Measurements from ENCODE around the gene DNAH2.

Gene DNAH2

GRCh38 chr17:7756968-7757367, 39.4 kb downstream of the DNAH2 start:
- H3K9me3 ChIP-seq (ENCODE audit: control insufficient read depth, insufficient read depth, low read length): no peaks in the 10 kb centered on the region
- H3K36me3 ChIP-seq (ENCODE audit: insufficient read depth, low read length): no peaks in the 10 kb centered on the region; the same call in 1 of the 2 replicates
- H3K9ac ChIP-seq (ENCODE audit: low read depth, low read length): no peak overlapping the region
- 0 out of 2 replicates have a peak, but pooled peaks cover 4% of the 10 kb centered on the region for H3K4me1 ChIP-seq (ENCODE audit: insufficient read depth, low read length)

- Histone ChIP-seq H3K4me1 (ENCODE audit: insufficient read depth, low read length) (no peaks in the 10 kb centered on the region), H3K9me3 (ENCODE audit: control insufficient read depth, insufficient read depth, low read length) (no peaks in the 10 kb centered on the region), H3K36me3 (ENCODE audit: insufficient read depth, low read length) (no peaks in the 10 kb centered on the region; the same call in 1 of the 2 replicates), H3K9ac (ENCODE audit: low read depth, low read length) (no peak overlapping the region)
Measured at GRCh38 chr17:7763919-7764318, 46.4 kb downstream of the DNAH2 start.

- Histone ChIP-seq H3K4me1 (ENCODE audit: insufficient read depth, low read length) (no peaks in the 10 kb centered on the region), H3K36me3 (ENCODE audit: insufficient read depth, low read length) (no peaks in the 10 kb centered on the region; the same call in 1 of the 2 replicates), H3K9ac (ENCODE audit: low read depth, low read length) (no peak overlapping the region), H3K9me3 (ENCODE audit: control insufficient read depth, insufficient read depth, low read length) (no peaks in the 10 kb centered on the region)
Measured at GRCh38 chr17:7767004-7767403, 49.5 kb downstream of the DNAH2 start.

- Histone ChIP-seq H3K36me3 (ENCODE audit: insufficient read depth, low read length) (no peaks in the 10 kb centered on the region), H3K9me3 (ENCODE audit: control insufficient read depth, insufficient read depth, low read length) (no peaks in the 10 kb centered on the region), H3K4me1 (ENCODE audit: insufficient read depth, low read length) (no peaks in the 10 kb centered on the region), H3K9ac (ENCODE audit: low read depth, low read length) (no peak overlapping the region)
Measured at GRCh38 chr17:7767405-7768021, 50.0 kb downstream of the DNAH2 start.

GRCh38 chr17:7769854-7770253, 52.3 kb downstream of the DNAH2 start:
- Histone ChIP-seq H3K9ac (ENCODE audit: low read depth, low read length) (no peak overlapping the region), H3K4me1 (ENCODE audit: insufficient read depth, low read length) (no peaks in the 10 kb centered on the region), H3K9me3 (ENCODE audit: control insufficient read depth, insufficient read depth, low read length) (no peaks in the 10 kb centered on the region), H3K36me3 (ENCODE audit: insufficient read depth, low read length) (no peaks in the 10 kb centered on the region)

- Histone ChIP-seq H3K36me3 (ENCODE audit: insufficient read depth, low read length) (no peaks in the 10 kb centered on the region), H3K9me3 (ENCODE audit: control insufficient read depth, insufficient read depth, low read length) (no peaks in the 10 kb centered on the region), H3K4me1 (ENCODE audit: insufficient read depth, low read length) (no peaks in the 10 kb centered on the region), H3K9ac (ENCODE audit: low read depth, low read length) (no peak overlapping the region)
Measured at GRCh38 chr17:7774055-7774521, 56.5 kb downstream of the DNAH2 start.

- Histone ChIP-seq H3K4me1 (ENCODE audit: insufficient read depth, low read length) (no peaks in the 10 kb centered on the region), H3K9me3 (ENCODE audit: control insufficient read depth, insufficient read depth, low read length) (no peaks in the 10 kb centered on the region), H3K36me3 (ENCODE audit: insufficient read depth, low read length) (no peaks in the 10 kb centered on the region), H3K9ac (ENCODE audit: low read depth, low read length) (no peak overlapping the region)
Measured at GRCh38 chr17:7775051-7775450, 57.5 kb downstream of the DNAH2 start.

GRCh38 chr17:7777017-7777416, 59.5 kb downstream of the DNAH2 start:
- Histone ChIP-seq H3K36me3 (ENCODE audit: insufficient read depth, low read length) (no peaks in the 10 kb centered on the region), H3K9ac (ENCODE audit: low read depth, low read length) (no peak overlapping the region), H3K9me3 (ENCODE audit: control insufficient read depth, insufficient read depth, low read length) (no peaks in the 10 kb centered on the region), H3K4me1 (ENCODE audit: insufficient read depth, low read length) (no peaks in the 10 kb centered on the region)

- H3K9ac ChIP-seq (ENCODE audit: low read depth, low read length): no peak overlapping the region
- no peaks in the 10 kb centered on the region for H3K9me3 ChIP-seq (ENCODE audit: control insufficient read depth, insufficient read depth, low read length)
- H3K4me1 ChIP-seq (ENCODE audit: insufficient read depth, low read length): no peaks in the 10 kb centered on the region
- H3K36me3 ChIP-seq (ENCODE audit: insufficient read depth, low read length): no peaks in the 10 kb centered on the region
Measured at GRCh38 chr17:7780736-7781135, 63.2 kb downstream of the DNAH2 start.

GRCh38 chr17:7781429-7781828, 63.9 kb downstream of the DNAH2 start:
- H3K9ac ChIP-seq (ENCODE audit: low read depth, low read length): no peak overlapping the region
- H3K4me1 ChIP-seq (ENCODE audit: insufficient read depth, low read length): no peaks in the 10 kb centered on the region
- no peaks in the 10 kb centered on the region for H3K36me3 ChIP-seq (ENCODE audit: insufficient read depth, low read length)
- H3K9me3 ChIP-seq (ENCODE audit: control insufficient read depth, insufficient read depth, low read length): no peaks in the 10 kb centered on the region

- Histone ChIP-seq H3K4me1 (ENCODE audit: insufficient read depth, low read length) (no peaks in the 10 kb centered on the region), H3K9ac (ENCODE audit: low read depth, low read length) (no peak overlapping the region), H3K36me3 (ENCODE audit: insufficient read depth, low read length) (no peaks in the 10 kb centered on the region), H3K9me3 (ENCODE audit: control insufficient read depth, insufficient read depth, low read length) (no peaks in the 10 kb centered on the region)
Measured at GRCh38 chr17:7782240-7782639, 64.7 kb downstream of the DNAH2 start.

- Histone ChIP-seq H3K4me1 (ENCODE audit: insufficient read depth, low read length) (no peaks in the 10 kb centered on the region), H3K9ac (ENCODE audit: low read depth, low read length) (no peak overlapping the region), H3K9me3 (ENCODE audit: control insufficient read depth, insufficient read depth, low read length) (no peaks in the 10 kb centered on the region), H3K36me3 (ENCODE audit: insufficient read depth, low read length) (no peaks in the 10 kb centered on the region)
Measured at GRCh38 chr17:7786866-7787265, 69.3 kb downstream of the DNAH2 start.

- H3K9me3 ChIP-seq (ENCODE audit: control insufficient read depth, insufficient read depth, low read length): no peaks in the 10 kb centered on the region
Measured at GRCh38 chr17:7789131-7789530, 71.6 kb downstream of the DNAH2 start.

GRCh38 chr17:7790150-7790549, 72.6 kb downstream of the DNAH2 start:
- Histone ChIP-seq H3K9ac (ENCODE audit: low read depth, low read length) (no peak overlapping the region), H3K9me3 (ENCODE audit: control insufficient read depth, insufficient read depth, low read length) (no peaks in the 10 kb centered on the region), H3K4me1 (ENCODE audit: insufficient read depth, low read length) (no peaks in the 10 kb centered on the region), H3K36me3 (ENCODE audit: insufficient read depth, low read length) (no peaks in the 10 kb centered on the region)

More at GRCh38 chr17:7789131-7789530, 71.6 kb downstream of the DNAH2 start:
- no peaks in the 10 kb centered on the region for H3K4me1 ChIP-seq (ENCODE audit: insufficient read depth, low read length)
- H3K36me3 ChIP-seq (ENCODE audit: insufficient read depth, low read length): no peaks in the 10 kb centered on the region
- no peak overlapping the region for H3K9ac ChIP-seq (ENCODE audit: low read depth, low read length)

- H3K9ac ChIP-seq (ENCODE audit: low read depth, low read length): no peak overlapping the region
- H3K36me3 ChIP-seq (ENCODE audit: insufficient read depth, low read length): no peaks in the 10 kb centered on the region
- no peaks in the 10 kb centered on the region for H3K4me1 ChIP-seq (ENCODE audit: insufficient read depth, low read length)
- no peaks in the 10 kb centered on the region for H3K9me3 ChIP-seq (ENCODE audit: control insufficient read depth, insufficient read depth, low read length)
Measured at GRCh38 chr17:7792611-7793010, 75.1 kb downstream of the DNAH2 start.
